H1 (cell line): ENCODE data around the gene NCAPG2. TPM values are rescaled to one million over a fixed set of nuclear protein-coding genes. Genes with fewer than 3 reads are reported as not detected.

Source experiments
- CTCF ChIA-PET: fragments of 300-600 bp; sonication (Branson Sonifier 250); formaldehyde crosslinking; loops from one replicate; lab custom pipeline; 2021; ENCODE audit not compliant: partially characterized antibody; lab: Charles Lee
- POLR2A ChIA-PET: fragments of 300-600 bp; sonication (Branson Sonifier 250); formaldehyde crosslinking; loops from one replicate; lab custom pipeline; 2021; ENCODE audit warnings: inconsistent platforms; ENCODE audit not compliant: partially characterized antibody; lab: Charles Lee
- DNase-seq, 2 experiments: peaks; one replicate each; pipeline versions ENCODE4 v3.0.0 to v3.0.0-alpha.2; 2010 to 2022; ENCODE audit warnings: low spot score in 2 of 2, low read depth in 1 of 2, mixed read lengths in 1 of 2
- FAIRE-seq: peaks from 2 replicates; lab custom pipeline; 2011; peaks lifted over from hg19 to GRCh38; lab: Jason Lieb, UNC
- H2AFZ ChIP-seq: 2 replicates; pipeline ENCODE4 v1.8.1; 2012; ENCODE audit warnings: low read length, inconsistent platforms
- H2AK5ac ChIP-seq: 2 replicates; pipeline ENCODE4 v1.6.1; 2013; ENCODE audit warnings: low read depth, low read length
- H2BK120ac ChIP-seq: replicated peaks from 2 replicates; pipeline ENCODE3; 2013; ENCODE audit warnings: low read depth, low read length, inconsistent platforms
- H2BK12ac ChIP-seq: 2 replicates; pipeline ENCODE4 v1.6.1; 2013; ENCODE audit warnings: low read depth, low read length
- H2BK15ac ChIP-seq: 2 replicates; pipeline ENCODE4 v1.6.1; 2013; ENCODE audit warnings: low read length
- H2BK20ac ChIP-seq: 2 replicates; pipeline ENCODE4 v1.6.1; 2013; ENCODE audit warnings: low read length
- H2BK5ac ChIP-seq: 2 replicates; pipeline ENCODE4 v1.6.1; 2013; ENCODE audit warnings: low read depth, low read length
- H3K14ac ChIP-seq: 2 replicates; pipeline ENCODE4 v1.6.1; 2013; ENCODE audit warnings: inconsistent platforms; ENCODE audit not compliant: insufficient read length
- H3K18ac ChIP-seq: 2 replicates; pipeline ENCODE4 v1.6.1; 2013; ENCODE audit warnings: low read length; ENCODE audit errors: extremely low read depth
- H3K23ac ChIP-seq: 2 replicates; pipeline ENCODE4 v1.6.1; 2013; ENCODE audit warnings: inconsistent platforms; ENCODE audit not compliant: insufficient read length
- H3K23me2 ChIP-seq: 2 replicates; pipeline ENCODE4 v1.6.1; 2013; ENCODE audit warnings: low read depth, low read length
- H3K27ac ChIP-seq: 2 replicates; pipeline ENCODE4 v1.6.1; 2011; ENCODE audit warnings: low read depth, low read length, inconsistent platforms
- H3K27me3 ChIP-seq, 4 experiments: replicated peaks in 1 of 4; 1 replicate in 1 of 4; 2 replicates in 3 of 4; pipeline versions ENCODE4 v1.6.1 to v1.8.1; 2011 to 2013; ENCODE audit warnings: low read length in 3 of 4, mild to moderate bottlenecking in 3 of 4, inconsistent platforms in 2 of 4, mixed read lengths in 2 of 4, moderate library complexity in 1 of 4; ENCODE audit not compliant: control insufficient read depth in 3 of 4, insufficient read depth in 3 of 4; ENCODE audit errors: extremely low read depth in 1 of 4
- H3K36me3 ChIP-seq, 4 experiments: 2 replicates each; pipeline versions ENCODE4 v1.6.1 to v1.8.1; 2011 to 2013; ENCODE audit warnings: mild to moderate bottlenecking in 4 of 4, low read length in 3 of 4, moderate library complexity in 2 of 4, control low read depth in 1 of 4, inconsistent platforms in 1 of 4; ENCODE audit not compliant: insufficient read depth in 4 of 4, control insufficient read depth in 2 of 4
- H3K4ac ChIP-seq: replicated peaks from 2 replicates; pipeline ENCODE3; 2013; ENCODE audit warnings: low read length, low read depth, mixed read lengths, inconsistent platforms; ENCODE audit not compliant: insufficient read length
- H3K4me1 ChIP-seq, 4 experiments: replicated peaks in 1 of 4; 1 replicate in 1 of 4; 2 replicates in 3 of 4; pipeline versions ENCODE4 v1.6.1 to v1.8.1; 2011 to 2013; ENCODE audit warnings: low read length in 3 of 4, inconsistent platforms in 2 of 4, mixed read lengths in 1 of 4; ENCODE audit not compliant: insufficient read depth in 4 of 4, control insufficient read depth in 3 of 4
- H3K4me2 ChIP-seq, 2 experiments: 2 replicates each; pipeline versions ENCODE4 v1.6.1 to v1.8.1; 2011 to 2013; ENCODE audit warnings: low read depth in 2 of 2, low read length in 2 of 2, control low read depth in 1 of 2, inconsistent platforms in 1 of 2, mild to moderate bottlenecking in 1 of 2; ENCODE audit not compliant: insufficient read depth in 1 of 2
- H3K4me3 ChIP-seq, 4 experiments: fragments of 200-600, 300-600 bp in 1 of 4; sonication (generic), shearing (Covaris generic), sonication (Bioruptor Twin) in 1 of 4; 2 replicates each; pipeline versions ENCODE4 v1.5.1 to v1.8.1; 2011 to 2016; ENCODE audit warnings: low read length in 4 of 4, low read depth in 3 of 4, control low read depth in 2 of 4, inconsistent platforms in 2 of 4, mild to moderate bottlenecking in 2 of 4, mixed read lengths in 1 of 4, moderate library complexity in 1 of 4; ENCODE audit not compliant: insufficient read depth in 2 of 4; ENCODE audit errors: extremely low read depth in 1 of 4
- H3K56ac ChIP-seq: replicated peaks from 2 replicates; pipeline ENCODE3; 2013; ENCODE audit warnings: low read depth, mild to moderate bottlenecking, mixed read lengths, low read length, inconsistent platforms; ENCODE audit not compliant: insufficient read length
- H3K79me1 ChIP-seq: 2 replicates; pipeline ENCODE4 v1.6.1; 2013; ENCODE audit warnings: low read depth, low read length, control low read depth
- H3K79me2 ChIP-seq, 2 experiments: 2 replicates each; pipeline versions ENCODE4 v1.6.1 to v1.8.1; 2012 to 2013; ENCODE audit warnings: low read length in 2 of 2, mild to moderate bottlenecking in 2 of 2, inconsistent platforms in 1 of 2; ENCODE audit not compliant: insufficient read depth in 2 of 2, control insufficient read depth in 1 of 2
- H3K9ac ChIP-seq, 4 experiments: replicated peaks in 1 of 4; 1 replicate in 1 of 4; 2 replicates in 3 of 4; pipeline versions ENCODE4 v1.6.1 to v1.8.1; 2011 to 2013; ENCODE audit warnings: low read depth in 3 of 4, low read length in 3 of 4, control low read depth in 2 of 4, mild to moderate bottlenecking in 2 of 4, moderate library complexity in 2 of 4, inconsistent platforms in 1 of 4; ENCODE audit errors: extremely low read depth in 1 of 4
- H3K9me3 ChIP-seq, 2 experiments: 2 replicates each; pipeline versions ENCODE4 v1.6.1 to v1.8.1; 2012 to 2013; ENCODE audit warnings: mild to moderate bottlenecking in 2 of 2, moderate library complexity in 2 of 2, control low read depth in 1 of 2, inconsistent platforms in 1 of 2, low read depth in 1 of 2, low read length in 1 of 2, mixed read lengths in 1 of 2; ENCODE audit not compliant: insufficient read depth in 2 of 2
- H4K20me1 ChIP-seq, 2 experiments: replicated peaks in 1 of 2; 2 replicates each; pipeline versions ENCODE3 to v1.8.1; 2011 to 2013; ENCODE audit warnings: inconsistent platforms in 2 of 2, low read length in 2 of 2, mild to moderate bottlenecking in 1 of 2; ENCODE audit not compliant: insufficient read depth in 2 of 2, control insufficient read depth in 1 of 2
- H4K5ac ChIP-seq: 2 replicates; pipeline ENCODE4 v1.6.1; 2013; ENCODE audit warnings: low read length, low read depth, mixed read lengths, inconsistent platforms; ENCODE audit not compliant: insufficient read length
- H4K8ac ChIP-seq: 2 replicates; pipeline ENCODE4 v1.8.0; 2013; ENCODE audit warnings: mild to moderate bottlenecking, moderate library complexity, low read length, inconsistent platforms; ENCODE audit not compliant: insufficient read depth; ENCODE audit errors: extremely low read depth
- H4K91ac ChIP-seq: replicated peaks from 2 replicates; pipeline ENCODE3; 2013; ENCODE audit warnings: low read length, mixed read lengths, inconsistent platforms; ENCODE audit not compliant: insufficient read length
- ATF2 ChIP-seq: IDR thresholded peaks from 2 replicates; pipeline ENCODE4 v1.6.1; 2012; ENCODE audit warnings: low read length, inconsistent platforms
- CBX5 ChIP-seq: fragments of 300-800, 300-1000 bp; sonication (generic); IDR thresholded peaks from 2 replicates; pipeline ENCODE4 v1.7.1; 2016; ENCODE audit warnings: antibody characterized with exemption, low read length, low read depth
- CEBPB ChIP-seq: IDR thresholded peaks from 2 replicates; pipeline ENCODE4 v1.6.1; 2012; ENCODE audit warnings: low read depth, low read length
- CHD1 ChIP-seq: IDR thresholded peaks from 2 replicates; pipeline ENCODE4 v1.6.1; 2012; ENCODE audit warnings: low read depth, low read length, improper control_type of control experiment
- E2F6 ChIP-seq: IDR thresholded peaks from 2 replicates; pipeline ENCODE4 v1.6.1; 2012; ENCODE audit warnings: inconsistent platforms
- FOSL1 ChIP-seq: IDR thresholded peaks from 2 replicates; pipeline ENCODE4 v1.6.1; 2011; ENCODE audit warnings: mild to moderate bottlenecking, low read depth, low read length, moderate library complexity; ENCODE audit not compliant: insufficient read depth
- JUND ChIP-seq: IDR thresholded peaks from 2 replicates; pipeline ENCODE4 v1.6.1; 2011; ENCODE audit warnings: mild to moderate bottlenecking, improper control_type of control experiment, low read length
- POLR2AphosphoS5 ChIP-seq: IDR thresholded peaks from 2 replicates; pipeline ENCODE4 v1.6.1; 2011; ENCODE audit warnings: low read depth, low read length
- POU5F1 ChIP-seq: IDR thresholded peaks from 2 replicates; pipeline ENCODE4 v1.6.1; 2011; ENCODE audit warnings: low read depth, mild to moderate bottlenecking, low read length, moderate library complexity
- SP4 ChIP-seq: IDR thresholded peaks from 2 replicates; pipeline ENCODE4 v1.6.1; 2012; ENCODE audit warnings: low read length, inconsistent platforms
- USF2 ChIP-seq: IDR thresholded peaks from 2 replicates; pipeline ENCODE4 v1.6.1; 2011; ENCODE audit warnings: low read length, improper control_type of control experiment
- YY1 ChIP-seq: IDR thresholded peaks from 2 replicates; pipeline ENCODE4 v1.6.1; 2011; ENCODE audit warnings: low read depth, mild to moderate bottlenecking, low read length
- WGBS, 2 experiments: shearing (Covaris generic) in 1 of 2; methylation state at CpG; one replicate each; pipeline versions ENCODE4 v1.1.6 to v1.1.7; 2013 to 2015; ENCODE audit warnings: low lambda C conversion rate in 2 of 2, mixed read lengths in 2 of 2, inconsistent platforms in 1 of 2, low coverage in 1 of 2, missing lambda C conversion rate in 1 of 2; ENCODE audit not compliant: insufficient replicate concordance in 2 of 2, insufficient coverage in 1 of 2, insufficient read length in 1 of 2; ENCODE audit errors: extremely low coverage in 1 of 2, missing lambda C conversion rate in 1 of 2; 5-methylcytosine and 5-hydroxymethylcytosine counted together
- polyA plus RNA-seq, 7 experiments: library from polyadenylated mRNA; depleted of rRNA in 3 of 7; stranded (reverse) in 5 of 7; unstranded in 2 of 7; fragments of >200 nt in 5 of 7; fragments of 200-250 nt in 2 of 7; gene quantifications; 1 replicate in 5 of 7; 2 replicates in 1 of 7; 4 replicates in 1 of 7; pipeline versions ENCODE4 v1.2.1 to v1.2.3, GENCODE V29; 2011 to 2013; ENCODE audit warnings: missing spikeins in 2 of 7, mixed read lengths in 2 of 7
- total RNA-seq: library from RNA; stranded (reverse); fragmentation: NEBNext Ultra II Directional; extraction: Animal tissue kit (Norgen Biotek cat#: 25700); gene quantifications from 2 replicates; pipeline ENCODE4 v1.2.1, GENCODE V29; 2021

NCAPG2 gene
- total and polyA plus RNA-seq, 2 of the 8 experiments (the other 6 are each of a cell fraction or from before 2014, with no cell fraction given) = 49.9 to 119 TPM

GRCh38 chr7:158685693-158686092 is 18.9 kb downstream of the NCAPG2 start:
- H3K36me3 ChIP-seq = peaks cover 20 to 91% (median 64%) of the 10 kb centered on the region in 4 experiments
- H2BK120ac ChIP-seq = no peak overlapping the region
- no peak overlapping the region for H3K4ac ChIP-seq
- H3K79me2 ChIP-seq = no peaks in the 10 kb centered on the region
- ChIA-PET POLR2A (interaction anchor here (2.3 kb wide), 1 partner anchor 10 kb away, joined by 7 read pairs; no protein-coding TSS in a partner anchor), CTCF (no interaction called here)
- no peak overlapping the region for H2BK20ac ChIP-seq
- no peak overlapping the region for H3K18ac ChIP-seq
- H2AFZ ChIP-seq = no peak overlapping the region
- no peak overlapping the region for H2AK5ac ChIP-seq
- no peak overlapping the region for H3K23ac ChIP-seq
- no peak overlapping the region for H4K8ac ChIP-seq
- H2BK12ac ChIP-seq = no peak overlapping the region
- peaks cover 0 to 1% of the 10 kb centered on the region in 2 experiments for H4K20me1 ChIP-seq
- no peak overlapping the region for H3K14ac ChIP-seq
- no peak overlapping the region for H3K4me2 ChIP-seq
- FAIRE-seq (no peak), DNase-seq (no peak)
- no peak overlapping the region for H4K91ac ChIP-seq
- H3K27me3 ChIP-seq = no peaks in the 10 kb centered on the region
- H2BK15ac ChIP-seq = no peak overlapping the region
- no peaks in the 10 kb centered on the region for H3K4me1 ChIP-seq
- no peak overlapping the region for H4K5ac ChIP-seq
- H3K9ac ChIP-seq = no peak overlapping the region
- H3K79me1 ChIP-seq = peaks cover 2% of the 10 kb centered on the region; the same call in 1 of the 2 replicates
- no peaks in the 10 kb centered on the region for H3K23me2 ChIP-seq
- H3K9me3 ChIP-seq = no peaks in the 10 kb centered on the region
- no peak overlapping the region for H3K4me3 ChIP-seq
- H2BK5ac ChIP-seq = no peak overlapping the region
- 92% methylated on average over 4 of the region's 4 CpGs; no CpG with 5 or more reads in 1 of the 2 experiments for WGBS, 2 experiments
- H3K27ac ChIP-seq = no peak overlapping the region
- no peak overlapping the region for H3K56ac ChIP-seq
- TF ChIP-seq SP4 (no peak), FOSL1 (no peak), USF2 (no peak), E2F6 (no peak), JUND (no peak), POLR2AphosphoS5 (no peak), CHD1 (no peak), ATF2 (no peak), CBX5 (no peak), YY1 (no peak), POU5F1 (no peak), CEBPB (no peak)
